GM19455 (cell line): ENCODE data around the gene UNKL.
A peak's percentile ranks its signal among the peaks of the same experiment; 100 is the strongest.

Experiments
- ATAC-seq: cut with Tn5 transposase; IDR thresholded peaks from one replicate; pipeline ENCODE4 v1.9.1; 2021; ENCODE audit not compliant: unreplicated experiment

UNKL gene

GRCh38 chr16:1342526-1343427 lies 71.7 kb downstream of the UNKL start:
- ATAC-seq: peak; percentile 89

- ATAC-seq: no peak
Observed at GRCh38 chr16:1341495-1342420, 72.7 kb downstream of the UNKL start.

- ATAC-seq: no peak
Observed at GRCh38 chr16:1340730-1341494, 73.6 kb downstream of the UNKL start.

GRCh38 chr16:1338855-1339675 lies 75.4 kb downstream of the UNKL start:
- no peak for ATAC-seq

GRCh38 chr16:1338119-1338730 lies 76.3 kb downstream of the UNKL start:
- ATAC-seq: no peak

GRCh38 chr16:1337486-1337885 lies 77.0 kb downstream of the UNKL start:
- no peak for ATAC-seq

GRCh38 chr16:1336619-1337018 lies 77.9 kb downstream of the UNKL start:
- ATAC-seq: no peak

GRCh38 chr16:1335996-1336395 lies 78.5 kb downstream of the UNKL start:
- ATAC-seq: no peak

GRCh38 chr16:1335211-1335971 lies 79.1 kb downstream of the UNKL start:
- ATAC-seq: no peak

GRCh38 chr16:1334739-1335138 lies 79.8 kb downstream of the UNKL start:
- no peak for ATAC-seq

- no peak for ATAC-seq
Observed at GRCh38 chr16:1333854-1334700, 80.4 kb downstream of the UNKL start.

- no peak for ATAC-seq
Observed at GRCh38 chr16:1333149-1333812, 81.2 kb downstream of the UNKL start, which contains the start of gene BAIAP3. BAIAP3 (plus strand) TSS chr16:1333645; CDS start chr16:1338550, 4,905 bp downstream.

GRCh38 chr16:1332618-1333148 lies 81.8 kb downstream of the UNKL start:
- ATAC-seq: no peak

GRCh38 chr16:1331712-1332617 lies 82.5 kb downstream of the UNKL start:
- ATAC-seq: no peak

- ATAC-seq: no peak
Observed at GRCh38 chr16:1330931-1331711, 83.4 kb downstream of the UNKL start.
